Hematopoietic multipotent progenitor cell treated with erythropoietin and hydrocortisone succinate and interleukin-3 and kit ligand, for 6 days (in vitro differentiated cells): ENCODE results near the gene TOMM20.
"Not testable (repeated sequence)": the region's sequence is repeated elsewhere in the genome, so short reads cannot be mapped to it uniquely, and the experiment has no call there.

Source experiments
- DNase-seq: peaks from one replicate; pipeline ENCODE4 v3.0.0-alpha.2; 2015

The TOMM20 gene

GRCh38 chr1:235128456-235129328 is at the start of gene TOMM20:
Gene TOMM20, minus strand, starts transcription at chr1:235128837. Its CDS starts 122 bp downstream, at chr1:235128715.
- peak; percentile 98 for DNase-seq

DNA sequence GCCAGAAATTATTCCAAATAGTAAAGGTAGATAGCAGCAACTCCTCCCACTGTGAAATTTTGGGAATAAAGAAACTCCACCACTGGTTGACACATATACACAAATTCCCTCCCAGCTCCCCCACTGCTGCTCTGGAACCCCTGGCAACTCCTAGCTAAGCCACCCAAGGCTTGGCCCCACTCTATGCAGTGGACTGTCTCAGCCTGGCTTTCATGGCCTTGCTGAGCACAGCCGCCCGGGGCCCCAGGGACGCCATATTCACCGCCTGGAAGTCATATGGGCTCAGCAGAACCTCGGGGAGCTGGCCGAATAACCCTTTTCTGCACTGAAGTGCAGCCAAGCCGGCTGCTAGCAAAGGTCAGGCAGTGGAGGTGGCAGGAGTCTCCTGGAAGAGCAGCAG is 47.8 kb upstream of the TOMM20 start:
- no peak for DNase-seq

GRCh38 chr1:235169986-235170385 is 41.3 kb upstream of the TOMM20 start:
- no peak for DNase-seq

GRCh38 chr1:235168375-235168774 is 39.7 kb upstream of the TOMM20 start:
- no peak for DNase-seq

DNA sequence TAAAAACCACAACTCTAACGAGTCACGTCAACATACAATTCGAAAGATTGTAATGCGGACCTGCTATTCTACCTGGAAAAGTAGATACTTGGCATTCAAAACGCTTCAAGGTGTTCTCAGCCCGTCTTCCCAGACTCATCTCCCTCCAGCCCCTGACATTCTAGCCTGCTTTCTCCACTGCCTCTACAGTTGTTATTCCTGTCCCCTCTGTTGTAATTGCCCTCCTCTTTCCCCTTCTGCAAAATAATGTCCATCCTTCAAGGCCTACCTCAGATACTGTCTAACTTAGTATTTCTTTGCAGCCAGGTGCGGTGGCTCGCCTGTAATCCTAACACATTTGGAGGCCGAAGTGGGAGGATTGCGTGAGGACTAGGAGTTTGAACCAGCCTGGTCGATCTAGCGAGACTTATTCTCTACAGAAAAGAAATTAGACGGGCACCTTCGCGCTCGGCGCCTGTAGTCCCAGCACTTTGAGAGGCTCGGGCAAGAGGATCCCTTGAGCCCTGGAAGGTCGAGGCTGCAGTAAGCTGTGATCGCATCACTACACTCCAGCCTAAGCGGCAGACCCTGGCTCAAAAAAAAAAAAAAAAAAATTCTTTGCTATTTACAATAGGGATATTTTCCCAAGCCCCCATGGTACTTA is 33.2 kb upstream of the TOMM20 start:
- DNase-seq, result no peak

- DNase-seq, result peak; percentile 95
Observed at GRCh38 chr1:235160957-235161684, 32.5 kb upstream of the TOMM20 start, which contains the start of gene RBM34. Gene RBM34, minus strand, starts transcription at chr1:235161250. Its CDS starts 24 bp downstream, at chr1:235161226.

DNA sequence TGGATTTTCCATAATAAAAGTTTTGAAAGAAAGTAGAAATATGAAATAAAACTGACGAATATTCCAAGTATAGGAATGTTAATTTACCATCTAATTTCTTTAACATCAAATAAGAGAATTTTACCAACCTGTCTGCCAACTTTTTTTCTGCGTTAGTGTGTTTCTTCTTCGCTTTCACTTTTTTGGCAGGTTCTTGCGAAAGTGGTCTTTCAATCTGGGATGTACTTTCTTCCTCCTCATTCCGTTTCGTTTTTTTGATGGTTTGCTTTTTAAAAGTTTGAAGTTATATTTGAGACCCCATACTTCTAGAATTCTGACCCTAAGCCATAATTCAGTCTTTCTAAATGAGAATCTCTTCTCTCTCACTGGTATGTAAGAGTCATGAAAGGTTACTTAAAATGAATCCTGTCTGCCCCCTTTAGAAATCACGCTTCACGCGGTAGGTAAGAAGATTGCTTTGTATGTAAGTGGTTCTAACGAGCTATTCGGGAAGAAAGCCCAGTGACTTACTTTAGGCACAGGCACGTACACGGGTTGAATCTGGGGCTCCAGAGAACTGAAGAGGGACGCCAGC is 31.8 kb upstream of the TOMM20 start:
- peak; percentile 70 for DNase-seq

DNA sequence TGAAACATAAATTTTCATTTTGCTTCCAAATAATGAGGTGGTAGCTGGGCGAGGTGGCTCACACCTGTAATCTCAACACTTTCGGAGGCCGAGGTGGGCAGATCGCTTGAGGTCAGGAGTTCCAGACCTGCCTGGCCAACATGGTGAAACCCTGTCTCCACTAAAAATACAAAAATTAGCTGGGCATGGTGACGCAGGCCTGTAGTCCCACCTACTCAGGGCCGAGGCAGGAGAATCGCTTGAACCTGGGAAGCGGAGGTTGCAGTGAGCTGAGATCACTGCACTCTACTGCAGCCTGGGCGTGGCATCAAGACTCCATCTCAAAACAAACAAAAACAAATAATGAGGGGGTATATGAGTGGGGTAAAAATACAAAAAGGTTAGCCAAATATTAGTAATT is 31.3 kb upstream of the TOMM20 start:
- DNase-seq, result peak; percentile 18

DNA sequence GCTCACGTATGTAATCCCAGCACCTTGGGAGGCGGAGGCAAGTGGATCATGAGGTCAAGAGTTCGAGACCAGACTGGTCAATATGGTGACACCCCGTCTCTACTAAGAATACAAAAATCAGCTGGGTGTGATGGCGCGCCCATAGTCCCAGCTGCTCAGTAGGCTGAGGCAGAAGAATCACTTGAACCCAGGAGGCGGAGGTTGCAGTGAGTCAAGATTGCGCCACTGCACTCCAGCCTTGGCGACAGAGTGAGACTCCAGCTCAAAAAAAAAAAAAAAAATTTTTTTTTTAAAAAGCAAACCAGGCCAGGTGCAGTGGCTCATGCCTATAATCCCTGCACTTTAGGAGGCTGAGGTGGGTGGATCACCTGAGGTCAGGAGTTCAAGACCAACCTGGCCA is 30.6 kb upstream of the TOMM20 start:
- not testable (repeated sequence) for DNase-seq

GRCh38 chr1:235158680-235159079 is 30.0 kb upstream of the TOMM20 start:
- DNase-seq, result no peak

- DNase-seq, result no peak
Observed at GRCh38 chr1:235157150-235157549, 28.5 kb upstream of the TOMM20 start.

DNA sequence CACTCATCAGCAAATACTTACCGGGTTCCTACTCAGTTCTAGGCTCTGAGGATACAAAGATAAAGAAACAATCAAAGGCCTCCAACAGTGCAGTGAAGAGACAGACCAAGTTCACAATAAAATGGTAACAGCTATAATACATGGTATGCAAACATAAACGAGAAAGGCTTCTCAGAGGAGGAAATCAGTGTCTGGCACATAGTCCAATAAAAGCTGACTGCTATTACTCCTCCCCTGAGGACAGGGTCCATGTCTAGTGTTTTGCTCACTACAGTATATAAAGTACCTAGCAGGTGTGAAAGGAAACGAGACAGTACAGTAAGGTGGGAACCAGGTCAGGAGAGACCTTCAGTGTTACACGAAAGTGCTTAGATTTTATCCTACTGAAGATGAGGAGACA is 28.1 kb upstream of the TOMM20 start:
- no peak for DNase-seq

DNA sequence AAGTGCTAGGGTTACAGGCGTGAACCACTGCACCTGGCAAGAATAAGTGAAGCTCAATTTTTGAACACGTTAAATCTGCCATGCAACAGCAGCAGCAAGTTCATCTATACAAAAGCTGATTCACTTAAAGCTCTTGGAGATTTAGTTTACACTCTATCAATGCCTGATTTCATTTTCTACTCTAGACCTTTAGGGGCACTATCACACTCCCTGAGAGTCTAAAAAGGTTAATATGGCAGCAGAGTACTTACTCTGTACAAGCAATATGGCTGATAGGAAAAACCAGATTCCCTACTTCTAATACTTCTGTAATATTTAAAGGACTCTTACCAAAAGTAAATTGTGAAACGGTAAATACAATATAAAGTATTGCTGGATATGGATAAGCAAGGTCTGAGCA is 27.6 kb upstream of the TOMM20 start:
- peak; percentile 45 for DNase-seq

GRCh38 chr1:235152235-235152634 is 23.6 kb upstream of the TOMM20 start:
- DNase-seq, result no peak

DNA sequence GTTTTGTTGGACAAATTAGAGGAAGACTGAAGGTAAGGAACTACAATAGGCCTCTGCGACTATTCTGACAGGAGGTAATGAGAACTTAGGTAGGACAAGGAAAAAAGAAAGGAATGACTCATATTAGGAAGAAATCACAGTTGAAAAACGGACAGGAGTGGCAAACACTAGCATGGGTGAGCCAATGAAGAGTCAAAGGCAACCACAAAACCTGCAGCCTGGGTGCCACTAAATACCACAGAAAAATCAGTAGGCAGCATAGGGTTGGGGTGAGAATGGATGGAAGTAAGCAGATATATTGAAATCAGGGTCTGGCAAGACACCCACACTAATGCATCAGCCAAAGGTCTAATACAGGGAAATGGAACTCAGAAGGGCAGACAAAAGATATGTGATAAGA is 22.4 kb upstream of the TOMM20 start:
- no peak for DNase-seq

DNA sequence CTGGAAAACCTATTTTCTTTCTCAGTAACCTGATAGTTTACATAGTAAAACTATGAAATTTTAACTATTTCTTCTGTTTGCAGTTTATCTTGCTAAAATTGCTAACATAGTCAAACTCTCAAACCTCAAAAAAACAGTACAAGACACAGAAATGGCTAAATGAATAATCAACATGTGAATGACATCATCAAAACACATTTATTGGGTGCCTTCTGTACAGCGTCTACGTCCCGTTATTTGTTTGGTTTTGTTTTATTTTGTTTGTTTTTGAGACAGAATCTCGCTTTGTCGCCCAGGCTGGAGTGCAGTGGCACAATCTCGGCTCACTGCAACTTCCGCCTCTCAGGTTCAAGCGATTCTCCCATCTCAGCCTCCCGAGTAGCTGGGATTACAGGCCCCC is 21.2 kb upstream of the TOMM20 start:
- no peak for DNase-seq

GRCh38 chr1:235147269-235147668 is 18.6 kb upstream of the TOMM20 start:
- no peak for DNase-seq

- no peak for DNase-seq
Observed at GRCh38 chr1:235145639-235146038, 17.0 kb upstream of the TOMM20 start.

DNA sequence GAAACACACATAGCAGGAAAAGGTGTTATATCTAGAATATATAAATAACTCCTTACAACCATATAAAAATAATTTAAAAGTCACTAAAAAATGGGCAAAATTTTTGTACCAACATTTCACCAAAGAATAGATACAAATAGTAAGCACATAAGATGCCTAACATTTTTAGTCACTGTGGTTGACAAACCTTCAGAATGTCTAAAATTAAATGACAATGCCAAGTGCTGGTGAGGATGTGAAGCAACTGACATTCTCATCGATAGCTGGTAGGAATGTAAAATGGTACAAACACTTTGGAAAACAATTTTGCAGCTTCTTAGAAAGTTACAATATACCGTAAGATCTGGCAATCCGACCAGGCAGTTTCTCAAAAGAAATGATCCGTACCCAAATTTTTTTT is 14.4 kb upstream of the TOMM20 start:
- no peak for DNase-seq

GRCh38 chr1:235139315-235139714 is 10.7 kb upstream of the TOMM20 start:
- DNase-seq, result no peak

DNA sequence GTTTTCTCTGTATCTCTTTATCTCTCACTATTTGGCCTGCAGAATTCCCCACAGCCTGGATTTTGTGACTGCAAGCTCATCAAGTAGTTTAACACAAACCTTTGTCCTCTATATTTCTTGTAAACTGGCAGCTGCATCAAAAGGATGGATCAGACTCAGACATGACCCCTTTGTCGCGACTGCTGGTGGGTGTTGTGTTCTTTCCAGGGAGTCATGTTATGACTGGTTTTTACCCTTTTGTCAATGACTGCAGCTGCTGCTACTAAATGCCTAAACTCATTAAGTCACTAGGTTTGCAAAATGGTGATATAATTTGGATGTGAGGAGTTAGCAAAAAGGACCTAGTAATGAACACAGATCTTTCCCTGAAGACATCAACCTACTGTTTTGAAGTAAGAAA is 10.2 kb upstream of the TOMM20 start:
- no peak for DNase-seq

- peak; percentile 43 for DNase-seq
Observed at GRCh38 chr1:235136111-235136510, 7.5 kb upstream of the TOMM20 start.

DNA sequence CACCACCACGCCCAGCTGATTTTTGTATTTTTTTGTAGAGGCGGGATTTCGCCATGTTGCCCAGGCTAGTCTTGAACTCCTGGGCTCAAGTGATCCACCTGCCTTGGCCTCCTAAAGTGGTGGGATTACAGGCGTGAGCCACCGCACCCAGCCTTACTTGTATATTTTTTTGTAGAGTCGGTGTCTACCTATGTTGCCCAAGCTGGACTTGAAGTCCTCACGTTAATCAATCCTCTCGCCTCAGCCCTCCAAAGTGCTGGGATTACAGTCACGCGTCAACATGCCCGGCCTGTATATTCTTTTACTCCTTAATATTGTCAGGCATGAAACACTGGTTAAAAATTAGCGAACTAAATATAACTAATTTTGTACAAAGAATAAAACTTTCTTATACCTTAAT is 5.5 kb upstream of the TOMM20 start:
- no peak for DNase-seq
